ENCODE results near the gene TSC22D2.
A peak's percentile ranks its signal among the peaks of the same experiment; 100 is the strongest.

The TSC22D2 gene

GRCh38 chr3:150408221-150409124 lies at the start of gene TSC22D2:
Gene TSC22D2, plus strand, starts transcription at chr3:150408298. Its CDS starts 1,053 bp downstream, at chr3:150409351.
- DNase-seq, result peak; percentile 97

- no peak for DNase-seq
Observed at GRCh38 chr3:150359381-150359780, 48.7 kb upstream of the TSC22D2 start.

GRCh38 chr3:150360966-150361365 lies 47.1 kb upstream of the TSC22D2 start:
- DNase-seq, result no peak

- DNase-seq, result no peak
Observed at GRCh38 chr3:150362515-150363302, 45.4 kb upstream of the TSC22D2 start.

GRCh38 chr3:150363420-150363819 lies 44.7 kb upstream of the TSC22D2 start:
- no peak for DNase-seq

GRCh38 chr3:150365132-150365604 lies 42.9 kb upstream of the TSC22D2 start:
- DNase-seq, result no peak

- no peak for DNase-seq
Observed at GRCh38 chr3:150367757-150368156, 40.3 kb upstream of the TSC22D2 start.

GRCh38 chr3:150370122-150370602 lies 37.9 kb upstream of the TSC22D2 start:
- DNase-seq, result no peak

- no peak for DNase-seq
Observed at GRCh38 chr3:150370999-150371398, 37.1 kb upstream of the TSC22D2 start.

- no peak for DNase-seq
Observed at GRCh38 chr3:150371741-150372254, 36.3 kb upstream of the TSC22D2 start.

- DNase-seq, result no peak
Observed at GRCh38 chr3:150372320-150372719, 35.8 kb upstream of the TSC22D2 start.

- no peak for DNase-seq
Observed at GRCh38 chr3:150372722-150373121, 35.4 kb upstream of the TSC22D2 start.

- no peak for DNase-seq
Observed at GRCh38 chr3:150373234-150373875, 34.7 kb upstream of the TSC22D2 start.

GRCh38 chr3:150374975-150375374 lies 33.1 kb upstream of the TSC22D2 start:
- no peak for DNase-seq

GRCh38 chr3:150376001-150376848 lies 31.9 kb upstream of the TSC22D2 start:
- no peak for DNase-seq

- no peak for DNase-seq
Observed at GRCh38 chr3:150377601-150378300, 30.3 kb upstream of the TSC22D2 start.

GRCh38 chr3:150378301-150378748 lies 29.8 kb upstream of the TSC22D2 start:
- DNase-seq, result no peak

GRCh38 chr3:150379469-150379868 lies 28.6 kb upstream of the TSC22D2 start:
- no peak for DNase-seq

- peak; percentile 26 for DNase-seq
Observed at GRCh38 chr3:150384296-150385212, 23.5 kb upstream of the TSC22D2 start.
